ENCODE measurements around the gene TTC21A.

The TTC21A gene

GRCh38 chr3:39153977-39154279 lies 46.4 kb downstream of the TTC21A start:
- Histone ChIP-seq H3K27me3 (replicated peaks) (no peaks in the 10 kb centered on the region), H3K4me3 (ENCODE audit: low read depth, low read length) (peak overlapping the region; percentile 45), H3K27ac (peak overlapping the region; percentile 27), H3K36me3 (replicated peaks) (peaks cover 2% of the 10 kb centered on the region)
- TF ChIP-seq CTCF (IDR thresholded peaks at IDR 0.05; ENCODE audit: low read depth, low read length, missing control alignments) = no peak
- no peak for DNase-seq
- in situ Hi-C loops (cut with HindIII; ENCODE audit: low pct_ligation_motif_present, low sequenced_read_pairs) = no loop called here

DNA sequence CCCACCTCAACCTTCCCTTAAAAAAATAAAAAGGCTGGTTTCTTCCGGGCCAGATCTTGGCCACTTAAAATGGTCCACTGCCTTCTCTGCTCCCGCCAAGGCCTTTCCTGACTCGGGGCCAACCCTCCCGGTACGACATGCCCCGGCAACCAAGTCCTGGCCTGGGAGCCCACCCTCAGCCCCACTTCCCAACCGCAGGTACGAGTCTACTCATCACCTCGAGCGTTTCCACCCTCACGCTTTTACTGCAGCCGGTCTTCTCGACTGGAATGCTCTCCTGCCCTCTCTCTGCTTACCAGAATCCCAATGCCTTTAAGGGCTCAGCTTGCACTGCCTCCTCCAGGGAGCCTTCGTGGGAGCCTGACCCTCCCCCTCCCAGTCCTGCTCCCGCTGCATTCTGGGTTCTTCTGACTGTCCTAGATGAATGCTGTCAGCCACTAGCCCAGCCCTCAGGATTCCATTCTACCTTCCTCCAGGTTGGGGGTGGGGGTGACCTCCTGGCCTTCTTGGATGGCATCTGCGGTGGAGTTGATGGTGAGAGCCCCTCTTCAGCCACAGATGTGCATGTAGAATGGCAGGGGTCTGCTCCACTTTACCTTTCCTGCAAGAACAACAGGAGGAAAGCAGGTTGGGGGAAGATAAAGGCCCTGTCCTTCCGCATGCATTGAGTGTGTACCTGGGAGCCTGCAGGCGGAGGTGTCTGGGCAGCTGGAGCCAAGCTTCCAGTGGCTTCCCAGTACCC lies 47.0 kb downstream of the TTC21A start:
- H3K4me3 ChIP-seq (ENCODE audit: low read depth, low read length) = peak overlapping the region; percentile 16
- H3K27me3 ChIP-seq (replicated peaks) = no peaks in the 10 kb centered on the region
- in situ Hi-C loops (cut with HindIII; ENCODE audit: low pct_ligation_motif_present, low sequenced_read_pairs) = no loop called here
- H3K27ac ChIP-seq = no peak overlapping the region
- TF ChIP-seq CTCF (IDR thresholded peaks at IDR 0.05; ENCODE audit: low read depth, low read length, missing control alignments) = no peak
- peaks cover 2% of the 10 kb centered on the region for H3K36me3 ChIP-seq (replicated peaks)
- no peak for DNase-seq

DNA sequence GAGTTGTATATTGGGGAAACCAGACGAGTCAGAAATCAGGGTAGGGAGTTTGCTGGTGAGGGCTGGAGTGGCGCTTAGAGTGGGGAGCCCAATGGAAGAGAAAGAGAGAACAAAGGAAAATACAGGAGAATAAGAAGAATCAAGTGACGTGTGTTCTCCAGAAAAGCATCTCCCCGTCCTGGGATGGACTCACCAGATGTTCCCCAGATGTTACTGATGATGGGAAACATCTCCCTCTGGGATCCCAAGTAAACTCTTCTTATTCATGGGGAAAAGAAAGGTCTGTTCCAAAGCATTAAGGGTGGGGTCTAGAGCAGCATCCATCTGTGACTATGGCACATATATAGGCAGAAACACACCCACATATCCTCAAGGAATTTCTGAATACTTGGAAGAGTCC lies 48.9 kb downstream of the TTC21A start:
- Histone ChIP-seq H3K27ac (no peak overlapping the region), H3K36me3 (replicated peaks) (peaks cover 2% of the 10 kb centered on the region), H3K4me3 (ENCODE audit: low read depth, low read length) (no peak overlapping the region), H3K27me3 (replicated peaks) (no peaks in the 10 kb centered on the region)
- DNase-seq = no peak
- no peak for TF ChIP-seq CTCF (IDR thresholded peaks at IDR 0.05; ENCODE audit: low read depth, low read length, missing control alignments)
- in situ Hi-C loops (cut with HindIII; ENCODE audit: low pct_ligation_motif_present, low sequenced_read_pairs) = no loop called here

GRCh38 chr3:39157359-39157758 lies 49.9 kb downstream of the TTC21A start:
- no peak for TF ChIP-seq CTCF (IDR thresholded peaks at IDR 0.05; ENCODE audit: low read depth, low read length, missing control alignments)
- no peaks in the 10 kb centered on the region for H3K27me3 ChIP-seq (replicated peaks)
- H3K27ac ChIP-seq = no peak overlapping the region
- in situ Hi-C loops (cut with HindIII; ENCODE audit: low pct_ligation_motif_present, low sequenced_read_pairs) = no loop called here
- H3K36me3 ChIP-seq (replicated peaks) = peaks cover 2% of the 10 kb centered on the region
- no peak overlapping the region for H3K4me3 ChIP-seq (ENCODE audit: low read depth, low read length)
- DNase-seq = no peak

DNA sequence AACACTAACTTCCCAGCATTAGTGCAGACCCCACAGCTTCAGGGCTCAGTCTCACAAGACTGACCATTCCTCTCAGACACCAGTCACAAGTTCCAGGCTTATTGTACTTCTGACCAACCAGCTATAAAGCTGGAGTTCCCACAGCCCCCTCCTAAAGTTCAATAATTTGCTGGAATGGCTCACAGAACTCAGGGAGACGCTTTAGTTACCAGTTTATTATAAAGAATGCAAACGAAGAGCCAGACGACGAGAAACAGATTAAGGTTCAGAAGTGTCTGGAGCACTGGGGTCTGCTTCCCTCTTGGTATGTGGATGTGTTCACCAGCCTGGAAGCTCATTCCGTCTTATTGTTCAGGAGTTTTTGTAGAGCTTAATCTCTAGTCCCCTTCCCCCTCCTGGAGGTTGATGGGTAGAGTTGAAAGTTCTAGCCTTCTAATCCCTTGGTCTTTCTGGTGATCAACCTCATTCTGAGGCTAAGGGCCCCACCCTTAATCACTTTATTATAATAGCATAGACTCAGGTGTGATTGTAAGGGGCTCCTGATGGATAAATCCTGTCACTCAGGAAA lies 50.8 kb downstream of the TTC21A start:
- in situ Hi-C loops (cut with HindIII; ENCODE audit: low pct_ligation_motif_present, low sequenced_read_pairs) = no loop called here
- peaks cover under 1% of the 10 kb centered on the region for H3K36me3 ChIP-seq (replicated peaks)
- no peak for DNase-seq
- H3K27me3 ChIP-seq (replicated peaks) = no peaks in the 10 kb centered on the region
- H3K27ac ChIP-seq = no peak overlapping the region
- H3K4me3 ChIP-seq (ENCODE audit: low read depth, low read length) = no peak overlapping the region
- no peak for TF ChIP-seq CTCF (IDR thresholded peaks at IDR 0.05; ENCODE audit: low read depth, low read length, missing control alignments)

- TF ChIP-seq CTCF (IDR thresholded peaks at IDR 0.05; ENCODE audit: low read depth, low read length, missing control alignments) = no peak
- Histone ChIP-seq H3K36me3 (replicated peaks) (no peaks in the 10 kb centered on the region), H3K27me3 (replicated peaks) (no peaks in the 10 kb centered on the region), H3K4me3 (ENCODE audit: low read depth, low read length) (no peak overlapping the region), H3K27ac (no peak overlapping the region)
- in situ Hi-C loops (cut with HindIII; ENCODE audit: low pct_ligation_motif_present, low sequenced_read_pairs) = no loop called here
- no peak for DNase-seq
Measured at GRCh38 chr3:39164414-39164813, 56.9 kb downstream of the TTC21A start.

Data from brain microvascular endothelial cell (primary cell).